IMR-90 (cell line): Measurements from ENCODE around the gene IST1. TPM values are rescaled to one million over a fixed set of nuclear protein-coding genes. Genes with fewer than 3 reads are reported as not detected.

Experiments
- POLR2A ChIP-seq: IDR thresholded peaks from 2 replicates; pipeline ENCODE4 v1.6.1; 2012; ENCODE audit warnings: mild to moderate bottlenecking, low read depth, low read length
- polyA plus RNA-seq, 3 experiments: library from polyadenylated mRNA; depleted of rRNA; stranded (reverse); fragments of >200 nt; gene quantifications; 2 replicates each; pipeline ENCODE4 v1.2.3, GENCODE V29; 2012; ENCODE audit warnings: low replicate concordance in 1 of 3
- total RNA-seq: library from RNA; depleted of rRNA; stranded (reverse); fragments of >200 nt; gene quantifications from 2 replicates; pipeline ENCODE4 v1.2.3, GENCODE V29; 2012; rRNA removed

The IST1 gene
- total and polyA plus RNA-seq, 2 of the 4 experiments (the other 2 are of a cell fraction), result 134 to 186 TPM

DNA sequence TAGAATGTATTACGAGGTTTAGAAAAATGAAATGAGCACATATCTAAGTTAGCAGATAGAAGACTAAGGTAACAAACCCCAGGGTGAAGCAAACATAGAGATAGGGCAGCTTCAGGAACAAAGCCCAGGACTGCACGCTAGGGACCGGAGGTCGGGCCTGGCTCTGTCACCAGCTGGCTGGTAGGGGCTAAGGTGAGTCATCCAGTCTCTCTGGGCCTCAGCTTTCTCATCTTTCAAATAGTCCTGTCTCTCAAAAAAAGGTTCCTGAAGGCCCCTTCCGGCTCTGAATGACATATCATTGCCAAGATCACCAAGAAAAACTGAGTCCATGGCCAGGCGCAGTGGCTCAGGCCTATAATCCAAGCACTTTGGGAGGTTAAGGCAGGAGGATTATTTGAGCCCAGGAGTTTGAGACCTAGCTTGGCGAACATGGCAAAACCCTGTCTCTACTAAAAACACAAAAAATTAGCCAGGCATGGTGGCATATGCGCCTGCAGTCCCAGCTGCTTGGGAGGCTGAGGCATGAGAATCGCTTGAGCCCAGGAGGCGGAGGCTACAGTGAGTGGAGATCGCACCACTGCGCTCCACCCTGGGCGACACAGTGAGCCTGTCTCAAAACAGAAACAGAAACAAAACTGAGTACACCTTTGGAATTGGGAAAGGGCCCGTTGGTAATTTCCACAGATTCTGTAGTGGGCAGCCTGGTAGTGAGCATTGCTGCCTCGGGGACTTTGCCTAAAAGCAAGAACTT lies 78.9 kb downstream of the IST1 start (continued):
- no peak for TF ChIP-seq POLR2A

Other genes with a start within 250 kb of the IST1 start
- 9.2 and 10.2 TPM in 2 replicates for gene PHLPP2, start 170.8 kb upstream of the IST1 start, total RNA-seq
- 5.8 and 6.8 TPM in 2 replicates for gene PHLPP2, start 170.8 kb upstream of the IST1 start, polyA plus RNA-seq (2012; rRNA removed)
- 86.1 and 86.7 TPM in 2 replicates for gene AP1G1, start 86.7 kb upstream of the IST1 start, total RNA-seq
- gene AP1G1, start 86.7 kb upstream of the IST1 start, polyA plus RNA-seq (2012; rRNA removed), result 45.7 and 48.3 TPM in 2 replicates
- gene ATXN1L, start 49.6 kb upstream of the IST1 start, total RNA-seq, result 5.2 and 5.8 TPM in 2 replicates
- gene ATXN1L, start 49.6 kb upstream of the IST1 start, polyA plus RNA-seq (2012; rRNA removed), result 8.0 and 9.2 TPM in 2 replicates
- gene ZNF821, start 11.3 kb upstream of the IST1 start, total RNA-seq, result 4.4 and 5.9 TPM in 2 replicates
- 5.8 and 6.0 TPM in 2 replicates for gene ZNF821, start 11.3 kb upstream of the IST1 start, polyA plus RNA-seq (2012; rRNA removed)
- not detected in 2 replicates for gene PKD1L3, start 104.9 kb downstream of the IST1 start, total RNA-seq
- gene PKD1L3, start 104.9 kb downstream of the IST1 start, polyA plus RNA-seq (2012; rRNA removed), result not detected in 2 replicates
- 3.2 and 3.3 TPM in 2 replicates for gene DHODH, start 113.2 kb downstream of the IST1 start, total RNA-seq
- 4.1 and 4.5 TPM in 2 replicates for gene DHODH, start 113.2 kb downstream of the IST1 start, polyA plus RNA-seq (2012; rRNA removed)
- gene HP, start 159.0 kb downstream of the IST1 start, total RNA-seq, result not detected in 2 replicates
- gene HP, start 159.0 kb downstream of the IST1 start, polyA plus RNA-seq (2012; rRNA removed), result not detected in 2 replicates
- not detected in 2 replicates for gene HPR, start 167.7 kb downstream of the IST1 start, total RNA-seq
- gene HPR, start 167.7 kb downstream of the IST1 start, polyA plus RNA-seq (2012; rRNA removed), result not detected in 2 replicates
- gene TXNL4B, start 198.1 kb downstream of the IST1 start, total RNA-seq, result 5.4 and 6.1 TPM in 2 replicates
- 7.4 and 8.6 TPM in 2 replicates for gene TXNL4B, start 198.1 kb downstream of the IST1 start, polyA plus RNA-seq (2012; rRNA removed)
- gene DHX38, start 198.3 kb downstream of the IST1 start, total RNA-seq, result 49.6 and 61.9 TPM in 2 replicates
- gene DHX38, start 198.3 kb downstream of the IST1 start, polyA plus RNA-seq (2012; rRNA removed), result 43.0 and 45.4 TPM in 2 replicates